LNCAP (cell line): Measurements from ENCODE around the gene PNPLA5.

ENCODE experiments used
- TF ChIP-seq, protein P1 (sequence below): fragments of 450-650 bp; IDR thresholded peaks from 2 replicates; pipeline ENCODE4 v1.5.1; 2017; ENCODE audit warnings: mild to moderate bottlenecking

Gene PNPLA5

DNA sequence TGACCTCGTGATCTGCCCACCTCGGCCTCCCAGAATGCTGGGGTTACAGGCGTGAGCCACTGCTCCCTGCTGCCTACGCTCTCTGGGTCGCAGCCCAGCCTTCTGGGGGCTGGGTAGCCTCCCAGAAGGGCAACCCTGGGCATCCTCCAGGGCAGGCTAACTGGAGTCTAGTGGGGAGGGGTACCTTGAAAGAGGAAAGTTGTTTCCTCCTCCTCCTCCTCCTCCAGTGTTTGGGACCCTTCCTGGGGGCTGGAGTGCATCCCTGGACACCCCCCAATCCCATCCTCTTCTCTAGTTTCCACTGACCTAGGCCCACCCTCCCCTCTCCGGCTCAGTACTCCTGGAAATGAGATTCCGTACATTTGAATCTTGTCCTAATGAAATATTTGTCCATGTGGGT is 33.1 kb upstream of the PNPLA5 start:
- TF ChIP-seq, protein P1, sequence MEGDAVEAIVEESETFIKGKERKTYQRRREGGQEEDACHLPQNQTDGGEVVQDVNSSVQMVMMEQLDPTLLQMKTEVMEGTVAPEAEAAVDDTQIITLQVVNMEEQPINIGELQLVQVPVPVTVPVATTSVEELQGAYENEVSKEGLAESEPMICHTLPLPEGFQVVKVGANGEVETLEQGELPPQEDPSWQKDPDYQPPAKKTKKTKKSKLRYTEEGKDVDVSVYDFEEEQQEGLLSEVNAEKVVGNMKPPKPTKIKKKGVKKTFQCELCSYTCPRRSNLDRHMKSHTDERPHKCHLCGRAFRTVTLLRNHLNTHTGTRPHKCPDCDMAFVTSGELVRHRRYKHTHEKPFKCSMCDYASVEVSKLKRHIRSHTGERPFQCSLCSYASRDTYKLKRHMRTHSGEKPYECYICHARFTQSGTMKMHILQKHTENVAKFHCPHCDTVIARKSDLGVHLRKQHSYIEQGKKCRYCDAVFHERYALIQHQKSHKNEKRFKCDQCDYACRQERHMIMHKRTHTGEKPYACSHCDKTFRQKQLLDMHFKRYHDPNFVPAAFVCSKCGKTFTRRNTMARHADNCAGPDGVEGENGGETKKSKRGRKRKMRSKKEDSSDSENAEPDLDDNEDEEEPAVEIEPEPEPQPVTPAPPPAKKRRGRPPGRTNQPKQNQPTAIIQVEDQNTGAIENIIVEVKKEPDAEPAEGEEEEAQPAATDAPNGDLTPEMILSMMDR: no peak

DNA sequence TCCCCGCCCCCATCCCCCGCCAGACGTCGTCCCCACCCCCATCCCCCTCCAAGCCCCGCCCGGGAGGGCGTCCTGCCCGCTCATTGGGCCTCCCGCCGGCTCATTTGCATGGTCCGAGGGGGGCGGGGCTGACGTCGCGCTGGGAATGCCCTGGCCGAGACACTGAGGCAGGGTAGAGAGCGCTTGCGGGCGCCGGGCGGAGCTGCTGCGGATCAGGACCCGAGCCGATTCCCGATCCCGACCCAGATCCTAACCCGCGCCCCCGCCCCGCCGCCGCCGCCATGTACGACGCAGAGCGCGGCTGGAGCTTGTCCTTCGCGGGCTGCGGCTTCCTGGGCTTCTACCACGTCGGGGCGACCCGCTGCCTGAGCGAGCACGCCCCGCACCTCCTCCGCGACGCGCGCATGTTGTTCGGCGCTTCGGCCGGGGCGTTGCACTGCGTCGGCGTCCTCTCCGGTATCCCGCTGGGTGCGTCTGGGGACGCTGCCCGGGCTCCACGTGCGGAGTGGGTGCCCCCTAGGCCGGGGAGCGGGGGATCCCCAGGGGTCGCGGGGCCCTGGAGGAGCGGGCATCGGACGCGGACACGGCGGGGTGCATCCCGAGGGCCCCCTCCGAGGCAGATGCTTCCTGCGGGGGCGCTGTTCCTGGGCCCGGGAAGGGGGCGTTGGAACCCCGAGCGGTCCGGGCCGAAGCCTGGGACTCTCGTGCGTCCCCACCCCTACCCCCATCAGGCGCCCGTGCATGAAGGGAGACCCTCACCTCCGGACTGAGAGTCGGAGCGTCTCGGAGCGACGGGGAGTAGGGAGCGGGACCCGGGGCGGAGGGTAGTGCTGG is 32.0 kb upstream of the PNPLA5 start, which contains the start of gene PNPLA3:
Gene PNPLA3 (plus strand): TSS at position 175 of the 834 bp plus-strand sequence. CDS start 107 bp downstream, at position 282.
- TF ChIP-seq, protein P1: peak; percentile 38; the same call in 1 of the 2 replicates

DNA sequence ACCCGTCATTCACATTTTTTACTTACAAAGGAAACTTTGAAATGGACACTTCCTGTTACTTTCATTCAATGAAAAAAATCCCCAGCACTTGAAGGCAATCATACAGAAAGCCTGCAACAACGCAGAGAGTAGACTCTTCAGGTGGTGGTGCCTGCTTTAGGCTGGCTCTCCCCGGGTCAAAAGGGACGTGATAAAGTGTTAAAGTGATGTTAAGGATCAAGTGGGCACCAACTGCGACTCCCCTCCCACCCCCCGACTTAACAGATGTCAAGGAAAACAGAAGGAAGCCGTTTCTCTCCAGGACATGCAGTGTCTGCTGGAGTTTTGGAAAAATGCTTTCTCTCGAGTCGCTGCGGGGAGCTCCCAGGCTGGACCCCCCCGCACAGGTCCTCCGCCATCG is 31.4 kb upstream of the PNPLA5 start:
- TF ChIP-seq, protein P1: no peak

DNA sequence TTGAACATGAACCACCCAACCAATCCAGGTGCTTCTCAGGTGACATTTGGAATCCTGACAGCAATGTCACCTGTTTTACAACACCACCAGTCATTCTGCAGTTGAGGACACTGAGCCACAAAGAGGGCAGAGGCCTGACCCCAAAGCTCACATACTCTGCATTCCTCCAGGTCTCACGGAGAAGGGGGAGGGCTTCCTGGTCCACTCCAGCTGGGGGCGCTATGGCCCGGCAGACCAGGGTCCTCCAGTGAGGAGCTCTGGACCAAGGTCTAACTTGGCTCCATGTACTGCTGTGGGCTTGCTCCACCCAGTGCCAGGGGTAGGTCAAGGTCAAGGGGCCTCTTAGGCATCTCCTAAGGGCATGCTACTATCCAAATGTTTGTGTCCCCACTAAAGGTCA is 30.3 kb upstream of the PNPLA5 start:
- TF ChIP-seq, protein P1: no peak

DNA sequence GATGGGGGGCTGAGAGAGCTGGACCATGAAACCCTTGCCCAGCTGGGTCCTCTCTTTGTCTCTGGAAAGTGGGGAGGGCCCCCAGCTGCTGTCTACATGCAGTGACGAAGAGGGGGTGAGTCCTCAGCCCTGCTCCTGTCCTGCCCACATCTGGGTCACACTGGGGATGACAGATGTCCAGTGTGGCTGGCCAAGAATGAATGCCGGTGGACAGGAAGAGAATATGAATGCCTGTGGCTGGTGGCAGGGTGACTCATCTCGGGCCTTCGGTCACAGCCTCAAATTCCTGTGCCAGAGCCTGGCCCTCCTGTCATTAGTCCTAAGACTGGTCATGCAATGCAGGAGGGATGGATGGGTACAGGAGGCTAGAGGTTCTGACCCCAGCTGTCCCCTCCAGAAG is 29.6 kb upstream of the PNPLA5 start:
- TF ChIP-seq, protein P1: no peak

DNA sequence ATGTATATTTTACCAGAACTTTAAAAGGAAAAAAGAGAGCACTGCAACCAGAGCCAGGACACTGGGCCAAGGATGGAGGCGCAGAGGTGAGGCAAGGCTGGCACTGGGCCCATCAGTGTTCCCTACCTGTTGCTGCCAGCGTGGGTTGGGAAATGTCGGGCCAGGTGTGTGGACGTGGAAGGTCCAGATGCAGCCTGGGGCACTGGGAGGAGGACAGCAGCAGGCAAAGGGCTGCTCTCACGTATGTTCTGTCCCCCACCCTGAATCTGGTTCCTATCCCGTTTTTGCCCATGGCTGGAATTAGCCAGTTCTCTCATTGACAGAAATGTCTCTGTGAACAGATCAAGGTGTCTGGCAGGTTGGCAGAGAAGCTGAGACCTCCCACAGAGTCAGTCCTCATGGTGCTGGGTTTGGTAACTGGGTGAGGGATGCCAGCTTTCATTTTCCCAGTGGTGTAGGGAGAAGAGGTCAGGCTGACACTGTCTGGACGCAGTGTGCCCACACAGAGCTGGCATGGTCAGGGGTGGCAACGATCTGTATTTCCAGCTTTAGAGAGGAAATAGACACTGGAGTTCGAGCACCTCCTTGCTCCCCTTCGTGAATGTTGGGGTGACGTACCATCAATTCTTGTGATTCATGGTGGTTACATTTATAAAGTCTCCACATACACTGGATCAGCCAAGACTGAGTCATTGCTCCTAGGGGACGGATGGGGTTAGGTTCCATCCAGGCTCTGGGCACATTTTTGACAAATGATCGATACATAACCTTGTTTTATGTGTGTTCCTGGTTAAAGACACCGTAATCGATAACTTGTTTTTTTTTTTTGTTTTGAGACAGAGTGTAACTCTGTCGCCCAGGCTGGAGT is 27.5 kb upstream of the PNPLA5 start:
- TF ChIP-seq, protein P1: no peak

DNA sequence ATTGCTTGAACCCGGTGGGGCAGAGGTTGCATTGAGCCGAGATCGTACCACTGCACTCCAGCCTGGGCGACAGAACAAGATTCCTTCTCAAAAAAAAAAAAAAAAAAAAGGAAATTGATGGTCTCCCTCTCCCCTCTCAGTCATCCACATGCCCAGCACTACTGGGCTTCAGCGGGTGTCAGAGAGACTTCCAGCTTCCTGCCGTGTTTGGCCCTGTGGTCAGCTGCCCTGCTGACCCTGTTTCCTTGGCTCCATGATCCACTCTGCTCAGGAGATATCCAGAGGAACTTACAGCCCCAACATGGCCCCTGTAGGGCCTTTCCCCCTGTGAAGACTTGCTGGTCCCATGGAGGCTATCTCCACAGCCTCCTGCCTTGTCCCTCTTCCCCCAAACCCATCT is 25.7 kb upstream of the PNPLA5 start:
- TF ChIP-seq, protein P1: no peak
